Measurements from ENCODE around the gene ULBP1.
"Not testable (repeated sequence)": the region's sequence is repeated elsewhere in the genome, so short reads cannot be mapped to it uniquely, and the experiment has no call there.

GRCh38 chr6:149953390-149953789, 10.4 kb upstream of the ULBP1 start:
- TF ChIP-seq, protein P1, sequence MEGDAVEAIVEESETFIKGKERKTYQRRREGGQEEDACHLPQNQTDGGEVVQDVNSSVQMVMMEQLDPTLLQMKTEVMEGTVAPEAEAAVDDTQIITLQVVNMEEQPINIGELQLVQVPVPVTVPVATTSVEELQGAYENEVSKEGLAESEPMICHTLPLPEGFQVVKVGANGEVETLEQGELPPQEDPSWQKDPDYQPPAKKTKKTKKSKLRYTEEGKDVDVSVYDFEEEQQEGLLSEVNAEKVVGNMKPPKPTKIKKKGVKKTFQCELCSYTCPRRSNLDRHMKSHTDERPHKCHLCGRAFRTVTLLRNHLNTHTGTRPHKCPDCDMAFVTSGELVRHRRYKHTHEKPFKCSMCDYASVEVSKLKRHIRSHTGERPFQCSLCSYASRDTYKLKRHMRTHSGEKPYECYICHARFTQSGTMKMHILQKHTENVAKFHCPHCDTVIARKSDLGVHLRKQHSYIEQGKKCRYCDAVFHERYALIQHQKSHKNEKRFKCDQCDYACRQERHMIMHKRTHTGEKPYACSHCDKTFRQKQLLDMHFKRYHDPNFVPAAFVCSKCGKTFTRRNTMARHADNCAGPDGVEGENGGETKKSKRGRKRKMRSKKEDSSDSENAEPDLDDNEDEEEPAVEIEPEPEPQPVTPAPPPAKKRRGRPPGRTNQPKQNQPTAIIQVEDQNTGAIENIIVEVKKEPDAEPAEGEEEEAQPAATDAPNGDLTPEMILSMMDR (IDR thresholded peaks at IDR 0.05): not testable (repeated sequence)
- TF ChIP-seq POLR2A (IDR thresholded peaks at IDR 0.05): not testable (repeated sequence)

Data from thyroid gland (tissue), 4 donors.